ENCODE measurements around the gene CNTNAP2. TPM values are rescaled to one million over a fixed set of nuclear protein-coding genes. Genes with fewer than 3 reads are reported as not detected.
"Not testable (repeated sequence)": the region's sequence is repeated elsewhere in the genome, so short reads cannot be mapped to it uniquely, and the experiment has no call there.

Gene CNTNAP2
- total and polyA plus RNA-seq, 7 donors = 0.60 to 2.4 (median 1.7) TPM

DNA sequence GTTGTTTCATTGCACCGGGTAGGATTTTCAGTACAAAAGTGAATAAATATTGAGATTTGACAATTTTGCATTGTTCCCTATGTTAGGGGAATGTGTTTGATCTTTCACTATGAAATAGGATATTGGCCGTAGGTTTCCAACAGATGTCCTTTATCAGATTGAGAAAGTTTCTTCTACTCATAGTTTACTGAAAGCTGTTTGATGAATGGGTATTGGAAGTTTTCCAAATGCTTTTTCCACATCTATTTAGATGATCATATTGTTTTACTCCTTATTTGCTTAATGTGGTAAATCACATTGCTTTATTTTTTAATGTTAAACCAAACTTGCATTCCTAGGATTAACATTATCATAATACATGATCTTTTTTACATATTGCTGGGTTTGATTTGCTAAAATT, 2296.1 kb downstream of the CNTNAP2 start:
- intact Hi-C loops (cut with DNase I) = no loop called here
- H3K27ac ChIP-seq = no peak overlapping the region
- DNase-seq = no peak
- H3K9me3 ChIP-seq = no peaks in the 10 kb centered on the region
- H3K4me3 ChIP-seq = no peak overlapping the region
- no peaks in the 10 kb centered on the region for H3K4me1 ChIP-seq
- WGBS, 2 donors = 66 to 70% methylated on average over 2 of the region's 2 CpGs
- TF ChIP-seq POLR2AphosphoS5 (IDR thresholded peaks at IDR 0.05) = no peak
- no peak for TF ChIP-seq POLR2A (IDR thresholded peaks at IDR 0.05)
- no peak for TF ChIP-seq EP300 (IDR thresholded peaks at IDR 0.05)
- TF ChIP-seq, protein P1, sequence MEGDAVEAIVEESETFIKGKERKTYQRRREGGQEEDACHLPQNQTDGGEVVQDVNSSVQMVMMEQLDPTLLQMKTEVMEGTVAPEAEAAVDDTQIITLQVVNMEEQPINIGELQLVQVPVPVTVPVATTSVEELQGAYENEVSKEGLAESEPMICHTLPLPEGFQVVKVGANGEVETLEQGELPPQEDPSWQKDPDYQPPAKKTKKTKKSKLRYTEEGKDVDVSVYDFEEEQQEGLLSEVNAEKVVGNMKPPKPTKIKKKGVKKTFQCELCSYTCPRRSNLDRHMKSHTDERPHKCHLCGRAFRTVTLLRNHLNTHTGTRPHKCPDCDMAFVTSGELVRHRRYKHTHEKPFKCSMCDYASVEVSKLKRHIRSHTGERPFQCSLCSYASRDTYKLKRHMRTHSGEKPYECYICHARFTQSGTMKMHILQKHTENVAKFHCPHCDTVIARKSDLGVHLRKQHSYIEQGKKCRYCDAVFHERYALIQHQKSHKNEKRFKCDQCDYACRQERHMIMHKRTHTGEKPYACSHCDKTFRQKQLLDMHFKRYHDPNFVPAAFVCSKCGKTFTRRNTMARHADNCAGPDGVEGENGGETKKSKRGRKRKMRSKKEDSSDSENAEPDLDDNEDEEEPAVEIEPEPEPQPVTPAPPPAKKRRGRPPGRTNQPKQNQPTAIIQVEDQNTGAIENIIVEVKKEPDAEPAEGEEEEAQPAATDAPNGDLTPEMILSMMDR (IDR thresholded peaks at IDR 0.05) = no peak
- no peaks in the 10 kb centered on the region for H3K27me3 ChIP-seq
- no peaks in the 10 kb centered on the region for H3K36me3 ChIP-seq

DNA sequence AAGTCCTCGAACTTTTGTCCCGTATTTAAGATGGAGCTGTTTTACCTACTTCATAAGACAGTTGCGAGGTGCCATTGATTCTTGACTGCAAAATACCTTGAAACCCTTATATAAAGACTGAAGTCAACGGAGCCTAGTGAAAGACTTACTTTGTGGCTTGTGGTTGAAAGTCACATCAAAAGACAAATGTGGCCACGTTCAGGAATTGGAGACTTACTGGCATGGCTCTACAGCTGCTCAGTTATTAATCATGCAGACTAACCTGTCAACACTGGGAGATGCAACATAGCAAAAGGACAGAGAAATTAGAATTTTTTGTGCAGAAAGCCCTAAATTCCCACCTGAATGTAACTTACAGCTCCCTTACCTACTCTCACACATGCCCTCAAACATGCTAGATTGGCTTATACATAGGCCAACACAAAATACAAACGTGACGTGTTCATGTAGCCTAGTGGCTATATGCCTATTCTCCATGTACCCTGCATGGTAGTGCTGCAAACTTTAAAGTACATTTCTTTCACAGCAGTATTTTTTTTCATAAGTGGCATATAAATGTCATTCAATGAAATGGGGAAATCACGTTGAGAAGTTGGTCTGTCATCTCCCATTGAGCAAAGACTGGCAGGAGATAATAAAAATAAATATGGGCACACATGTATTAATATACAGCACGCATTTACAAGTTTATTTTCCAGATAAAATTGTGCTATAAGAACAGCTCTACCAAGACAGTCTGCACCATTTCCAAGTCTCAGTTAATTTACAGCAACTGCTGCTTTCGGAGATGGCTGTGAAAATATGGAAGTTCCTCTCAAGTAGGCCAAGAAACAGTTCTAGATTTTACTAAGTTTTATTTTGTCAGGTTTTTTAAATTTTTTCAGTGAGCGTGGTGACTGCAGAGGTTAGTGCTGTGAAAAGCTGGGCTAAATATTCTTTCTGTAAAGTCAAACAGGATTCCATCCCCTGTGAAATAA, 2303.5 kb downstream of the CNTNAP2 start:
- Histone ChIP-seq H3K36me3 (no peaks in the 10 kb centered on the region), H3K4me3 (no peak overlapping the region), H3K27ac (no peak overlapping the region), H3K27me3 (no peaks in the 10 kb centered on the region), H3K9me3 (no peaks in the 10 kb centered on the region), H3K4me1 (no peaks in the 10 kb centered on the region)
- DNase-seq = no peak
- intact Hi-C loops (cut with DNase I) = no loop called here
- TF ChIP-seq EP300 (IDR thresholded peaks at IDR 0.05) (no peak), POLR2AphosphoS5 (IDR thresholded peaks at IDR 0.05) (no peak), POLR2A (IDR thresholded peaks at IDR 0.05) (no peak)
- TF ChIP-seq, protein P1 (IDR thresholded peaks at IDR 0.05) = no peak
- WGBS, 2 donors = 72 to 91% methylated on average over 11 of the region's 11 CpGs

DNA sequence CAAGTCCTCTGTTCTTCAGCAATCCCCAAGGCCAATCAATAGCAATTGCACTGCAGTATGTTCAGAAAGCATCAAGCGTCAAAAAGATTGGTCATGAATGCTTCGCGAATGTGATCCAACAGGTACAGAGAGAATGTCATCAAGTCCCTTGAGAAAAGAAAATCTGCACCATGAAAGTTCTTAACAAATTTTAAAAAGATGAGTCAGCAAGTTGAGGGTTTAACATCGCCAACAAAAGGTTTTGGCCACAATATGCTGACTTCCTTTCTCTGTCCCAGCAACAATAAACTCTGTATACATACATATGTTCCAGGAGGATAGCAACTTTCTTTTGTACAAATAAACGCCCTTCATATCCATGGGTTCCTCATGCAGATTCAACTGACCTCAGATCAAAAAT, 2305.4 kb downstream of the CNTNAP2 start:
- WGBS, 2 donors = 92 to 94% methylated on average over 5 of the region's 5 CpGs
- Histone ChIP-seq H3K4me3 (no peak overlapping the region), H3K9me3 (no peaks in the 10 kb centered on the region), H3K4me1 (no peaks in the 10 kb centered on the region), H3K27ac (no peak overlapping the region), H3K36me3 (no peaks in the 10 kb centered on the region), H3K27me3 (no peaks in the 10 kb centered on the region)
- TF ChIP-seq EP300 (IDR thresholded peaks at IDR 0.05) = no peak
- TF ChIP-seq, protein P1 (IDR thresholded peaks at IDR 0.05) = no peak
- no peak for TF ChIP-seq POLR2AphosphoS5 (IDR thresholded peaks at IDR 0.05)
- no peak for TF ChIP-seq POLR2A (IDR thresholded peaks at IDR 0.05)
- no peak for DNase-seq
- intact Hi-C loops (cut with DNase I) = no loop called here

DNA sequence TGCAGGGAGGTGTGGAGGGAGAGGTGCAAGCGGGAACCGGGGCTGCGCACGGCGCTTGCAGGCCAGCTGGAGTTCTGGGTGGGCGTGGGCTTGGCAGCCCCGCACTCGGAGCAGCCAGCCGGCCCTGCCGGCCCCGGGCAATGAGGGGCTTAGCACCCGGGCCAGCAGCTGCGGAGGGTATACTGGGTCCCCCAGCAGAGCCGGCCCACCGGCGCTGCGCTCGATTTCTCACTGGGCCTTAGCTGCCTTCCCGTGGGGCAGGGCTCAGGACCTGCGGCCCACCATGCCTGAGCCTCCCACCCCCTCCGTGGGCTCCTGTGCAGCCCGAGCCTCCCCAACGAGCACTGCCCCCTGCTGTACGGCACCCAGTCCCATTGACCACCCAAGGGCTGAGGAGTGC, 2309.8 kb downstream of the CNTNAP2 start:
- 91 to 96% methylated on average over 24 of the region's 24 CpGs for WGBS, 2 donors
- H3K27me3 ChIP-seq = not testable (repeated sequence)

DNA sequence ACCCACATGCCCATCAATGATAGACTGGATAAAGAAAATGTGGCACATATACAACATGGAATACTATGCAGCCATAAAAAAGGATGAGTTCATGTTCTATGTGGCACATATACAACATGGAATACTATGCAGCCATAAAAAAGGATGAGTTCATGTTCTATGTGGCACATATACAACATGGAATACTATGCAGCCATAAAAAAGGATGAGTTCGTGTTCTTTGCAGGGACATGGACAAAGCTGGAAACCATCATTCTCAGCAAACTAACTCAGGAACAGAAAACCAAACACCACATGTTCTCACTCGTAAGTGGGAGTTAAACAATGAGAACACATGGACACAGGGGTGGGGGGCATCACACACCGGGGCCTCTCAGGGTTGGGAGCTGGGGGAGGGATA, 2314.1 kb downstream of the CNTNAP2 start:
- DNase-seq = not testable (repeated sequence)

More for the DNA sequence above, 2309.8 kb downstream of the CNTNAP2 start:
- H3K36me3 ChIP-seq; H3K9me3 ChIP-seq; H3K27ac ChIP-seq; intact Hi-C loops (cut with DNase I); DNase-seq; H3K4me3 ChIP-seq; H3K4me1 ChIP-seq: not testable (repeated sequence)

More for the DNA sequence above, 2314.1 kb downstream of the CNTNAP2 start:
- H3K27ac ChIP-seq; H3K27me3 ChIP-seq; H3K36me3 ChIP-seq; H3K4me1 ChIP-seq; H3K9me3 ChIP-seq; intact Hi-C loops (cut with DNase I); H3K4me3 ChIP-seq: not testable (repeated sequence)
- 92 to 98% methylated on average over 3 of the region's 3 CpGs for WGBS, 2 donors
